Measurements from ENCODE around the gene CTIF.

The CTIF gene

DNA sequence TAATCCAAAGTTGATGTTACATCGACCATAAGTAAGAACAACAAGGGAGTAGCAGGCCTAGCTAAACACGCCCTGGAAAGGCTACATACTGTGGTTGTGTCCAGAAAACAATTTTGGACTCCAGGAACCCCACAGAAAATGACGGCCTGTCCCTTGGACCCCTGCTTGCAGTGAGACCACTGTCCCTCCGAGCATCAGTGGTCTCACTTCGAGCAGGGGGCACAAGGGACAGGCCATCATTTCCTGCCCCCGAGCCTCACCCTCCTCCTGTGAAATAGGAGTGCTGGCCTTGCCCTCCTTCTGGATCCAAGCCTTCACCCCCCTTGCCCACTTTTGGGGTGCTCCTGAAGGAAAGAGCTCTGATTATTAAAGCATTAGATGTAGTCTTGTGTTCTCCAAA, 144.4 kb downstream of the CTIF start:
- no peaks in the 10 kb centered on the region for H3K27me3 ChIP-seq (replicated peaks)
- H3K36me3 ChIP-seq (replicated peaks): peaks cover 11% of the 10 kb centered on the region
- TF ChIP-seq, protein P1, sequence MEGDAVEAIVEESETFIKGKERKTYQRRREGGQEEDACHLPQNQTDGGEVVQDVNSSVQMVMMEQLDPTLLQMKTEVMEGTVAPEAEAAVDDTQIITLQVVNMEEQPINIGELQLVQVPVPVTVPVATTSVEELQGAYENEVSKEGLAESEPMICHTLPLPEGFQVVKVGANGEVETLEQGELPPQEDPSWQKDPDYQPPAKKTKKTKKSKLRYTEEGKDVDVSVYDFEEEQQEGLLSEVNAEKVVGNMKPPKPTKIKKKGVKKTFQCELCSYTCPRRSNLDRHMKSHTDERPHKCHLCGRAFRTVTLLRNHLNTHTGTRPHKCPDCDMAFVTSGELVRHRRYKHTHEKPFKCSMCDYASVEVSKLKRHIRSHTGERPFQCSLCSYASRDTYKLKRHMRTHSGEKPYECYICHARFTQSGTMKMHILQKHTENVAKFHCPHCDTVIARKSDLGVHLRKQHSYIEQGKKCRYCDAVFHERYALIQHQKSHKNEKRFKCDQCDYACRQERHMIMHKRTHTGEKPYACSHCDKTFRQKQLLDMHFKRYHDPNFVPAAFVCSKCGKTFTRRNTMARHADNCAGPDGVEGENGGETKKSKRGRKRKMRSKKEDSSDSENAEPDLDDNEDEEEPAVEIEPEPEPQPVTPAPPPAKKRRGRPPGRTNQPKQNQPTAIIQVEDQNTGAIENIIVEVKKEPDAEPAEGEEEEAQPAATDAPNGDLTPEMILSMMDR (IDR thresholded peaks at IDR 0.05; ENCODE audit: low read depth, low read length, missing control alignments): no peak
- in situ Hi-C loops (cut with HindIII; ENCODE audit: low pct_ligation_motif_present, low sequenced_read_pairs): loop anchor here (25.0 kb wide), 1 partner anchor 529 kb away; no protein-coding TSS in a partner anchor
- no peak for DNase-seq
- no peak overlapping the region for H3K27ac ChIP-seq
- H3K4me3 ChIP-seq (ENCODE audit: low read depth, low read length): no peak overlapping the region

DNA sequence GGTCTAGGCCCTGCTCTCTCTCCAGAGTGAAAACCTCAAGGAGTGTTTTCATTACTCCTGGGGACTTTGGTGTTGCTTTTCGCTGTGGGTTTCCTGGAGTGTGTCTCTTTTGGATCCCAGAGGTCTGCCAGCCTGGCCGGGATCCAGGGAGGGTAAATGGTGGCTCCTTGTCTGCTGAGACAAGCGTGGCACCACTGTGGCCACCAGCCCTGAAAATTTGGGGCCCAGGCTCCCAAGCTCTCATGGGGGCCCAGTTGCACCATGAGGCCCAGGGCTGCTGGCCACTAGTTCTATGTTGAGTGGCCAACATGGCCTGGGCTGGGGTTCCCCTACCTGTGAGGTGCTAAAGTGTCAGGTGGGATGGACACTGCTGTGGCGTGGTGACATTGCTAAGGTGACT, 144.8 kb downstream of the CTIF start:
- in situ Hi-C loops (cut with HindIII; ENCODE audit: low pct_ligation_motif_present, low sequenced_read_pairs): loop anchor here (25.0 kb wide), 1 partner anchor 529 kb away; no protein-coding TSS in a partner anchor

DNA sequence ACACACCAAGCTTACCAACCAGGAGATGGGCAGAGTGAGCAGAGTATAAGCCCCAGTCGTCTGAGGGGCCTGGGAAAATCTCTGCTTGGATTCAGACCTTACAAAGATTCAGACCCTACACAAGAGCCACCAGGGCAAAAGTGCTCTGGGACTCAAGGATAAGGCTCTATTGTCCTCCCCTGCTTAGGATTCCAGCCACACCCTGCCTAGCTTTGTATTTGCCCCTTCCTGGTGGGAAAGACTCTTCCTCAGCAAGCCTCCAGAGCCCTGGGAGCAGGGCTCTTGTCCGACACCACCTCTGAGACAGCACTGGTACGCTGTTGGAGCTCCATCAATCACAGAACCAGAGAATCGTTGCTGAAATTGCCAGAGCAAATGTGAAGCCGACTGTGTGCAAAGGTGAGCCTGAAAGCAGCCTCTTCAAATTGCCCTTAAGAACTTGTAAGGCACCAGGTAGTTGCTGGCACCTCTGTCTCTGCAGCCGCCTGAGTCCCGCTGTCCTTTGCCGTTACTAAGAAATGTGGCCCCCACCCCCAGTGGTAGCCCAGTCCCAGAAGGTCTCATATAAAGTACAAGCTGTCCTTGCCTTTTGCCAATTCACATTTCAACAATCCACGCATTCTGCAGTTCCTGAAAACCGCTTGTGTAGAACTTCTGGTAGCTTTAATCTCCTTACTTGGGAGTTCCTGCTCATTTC, 148.7 kb downstream of the CTIF start:
- in situ Hi-C loops (cut with HindIII; ENCODE audit: low pct_ligation_motif_present, low sequenced_read_pairs): loop anchor here (25.0 kb wide), 1 partner anchor 525 kb away; no protein-coding TSS in a partner anchor
- Histone ChIP-seq H3K27me3 (replicated peaks) (no peaks in the 10 kb centered on the region), H3K36me3 (replicated peaks) (peaks cover 15% of the 10 kb centered on the region), H3K27ac (no peak overlapping the region), H3K4me3 (ENCODE audit: low read depth, low read length) (no peak overlapping the region)
- TF ChIP-seq, protein P1 (IDR thresholded peaks at IDR 0.05; ENCODE audit: low read depth, low read length, missing control alignments): no peak
- no peak for DNase-seq

More for the DNA sequence above, 144.8 kb downstream of the CTIF start:
- Histone ChIP-seq H3K36me3 (replicated peaks) (peaks cover 13% of the 10 kb centered on the region), H3K4me3 (ENCODE audit: low read depth, low read length) (no peak overlapping the region), H3K27me3 (replicated peaks) (no peaks in the 10 kb centered on the region), H3K27ac (no peak overlapping the region)
- no peak for DNase-seq
- TF ChIP-seq, protein P1 (IDR thresholded peaks at IDR 0.05; ENCODE audit: low read depth, low read length, missing control alignments): no peak

DNA sequence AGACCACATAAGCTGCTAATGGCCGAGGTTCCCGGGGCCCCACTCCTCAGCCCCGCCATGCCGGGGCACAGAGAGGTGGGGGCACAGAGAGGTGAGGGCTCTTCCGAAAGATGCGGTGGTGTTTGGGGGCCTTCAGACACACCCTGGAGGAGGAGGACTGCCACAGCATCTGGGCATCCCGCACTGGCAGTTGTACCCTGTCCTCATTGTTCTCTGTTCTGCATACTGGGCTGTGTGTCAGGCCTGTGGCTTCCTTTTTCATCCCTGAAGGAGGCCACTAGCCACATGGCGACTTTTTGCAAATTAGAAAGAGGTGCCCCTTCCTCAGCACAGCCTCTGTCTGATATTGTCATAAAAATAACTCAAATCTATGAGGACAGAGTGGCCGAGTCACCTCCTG, 150.1 kb downstream of the CTIF start:
- peaks cover 14% of the 10 kb centered on the region for H3K36me3 ChIP-seq (replicated peaks)
- in situ Hi-C loops (cut with HindIII; ENCODE audit: low pct_ligation_motif_present, low sequenced_read_pairs): loop anchor here (25.0 kb wide), 1 partner anchor 523 kb away; no protein-coding TSS in a partner anchor
- TF ChIP-seq, protein P1 (IDR thresholded peaks at IDR 0.05; ENCODE audit: low read depth, low read length, missing control alignments): no peak
- no peak for DNase-seq
- no peak overlapping the region for H3K27ac ChIP-seq
- no peak overlapping the region for H3K4me3 ChIP-seq (ENCODE audit: low read depth, low read length)
- H3K27me3 ChIP-seq (replicated peaks): no peaks in the 10 kb centered on the region

DNA sequence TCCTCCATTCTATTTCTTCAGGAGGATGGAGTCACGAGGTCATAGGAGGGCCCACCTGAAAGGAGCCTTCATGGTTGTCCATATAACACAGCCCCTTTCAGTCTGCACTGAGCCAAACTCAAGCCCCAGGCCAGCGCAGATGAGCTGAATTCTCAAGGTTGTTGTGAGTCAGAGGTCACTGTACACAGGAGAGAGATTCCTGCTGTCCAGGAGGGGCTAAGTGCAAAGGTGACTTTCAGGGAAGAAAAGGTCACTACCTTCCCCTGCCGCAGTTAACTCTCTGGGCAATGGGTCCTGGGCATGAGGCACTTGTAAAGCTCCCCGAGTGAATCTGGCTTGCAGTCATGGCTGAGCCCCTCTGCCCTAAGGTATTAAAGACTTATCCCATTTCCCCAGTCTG, 150.7 kb downstream of the CTIF start:
- Histone ChIP-seq H3K27ac (no peak overlapping the region), H3K4me3 (ENCODE audit: low read depth, low read length) (no peak overlapping the region), H3K36me3 (replicated peaks) (peaks cover 14% of the 10 kb centered on the region), H3K27me3 (replicated peaks) (no peaks in the 10 kb centered on the region)
- DNase-seq: no peak
- TF ChIP-seq, protein P1 (IDR thresholded peaks at IDR 0.05; ENCODE audit: low read depth, low read length, missing control alignments): no peak
- in situ Hi-C loops (cut with HindIII; ENCODE audit: low pct_ligation_motif_present, low sequenced_read_pairs): loop anchor here (25.0 kb wide), 1 partner anchor 523 kb away; no protein-coding TSS in a partner anchor

Data from brain microvascular endothelial cell (primary cell).